ENCODE measurements around the gene KRT86.
"Not testable (repeated sequence)": the region's sequence is repeated elsewhere in the genome, so short reads cannot be mapped to it uniquely, and the experiment has no call there.

The KRT86 gene

GRCh38 chr12:52290483-52291134 lies 16.2 kb downstream of the KRT86 start:
- DNase-seq (ENCODE audit: low read depth in 4 of 4, low spot score in 1 of 4) = not testable (repeated sequence)

GRCh38 chr12:52291267-52291935 lies 17.0 kb downstream of the KRT86 start, which contains the start of gene KRT81:
Gene KRT81, minus strand, starts transcription at chr12:52291534. Its CDS starts 69 bp downstream, at chr12:52291465.
- no peak for DNase-seq (ENCODE audit: low read depth in 4 of 4, low spot score in 1 of 4)

DNA sequence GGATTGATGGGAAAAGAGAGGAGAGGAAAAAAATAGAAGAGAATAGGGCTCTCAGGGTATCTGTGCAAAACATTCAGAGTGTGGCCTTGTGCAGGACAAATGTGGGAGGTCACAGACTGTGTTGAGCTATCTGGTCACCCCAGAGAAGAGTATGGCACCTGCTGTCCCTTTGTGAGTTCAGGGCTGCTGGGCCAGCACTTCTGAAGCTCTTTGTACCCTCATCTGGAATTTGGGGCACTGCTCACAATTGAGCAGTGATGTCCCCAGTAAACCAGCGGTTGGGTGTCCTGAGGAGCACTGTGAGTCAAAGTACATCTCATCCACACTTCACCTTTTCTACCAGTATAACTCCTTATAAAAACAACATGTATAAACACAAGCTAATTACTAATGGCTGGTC lies 19.5 kb downstream of the KRT86 start:
- DNase-seq (ENCODE audit: low read depth in 4 of 4, low spot score in 1 of 4) = no peak

DNA sequence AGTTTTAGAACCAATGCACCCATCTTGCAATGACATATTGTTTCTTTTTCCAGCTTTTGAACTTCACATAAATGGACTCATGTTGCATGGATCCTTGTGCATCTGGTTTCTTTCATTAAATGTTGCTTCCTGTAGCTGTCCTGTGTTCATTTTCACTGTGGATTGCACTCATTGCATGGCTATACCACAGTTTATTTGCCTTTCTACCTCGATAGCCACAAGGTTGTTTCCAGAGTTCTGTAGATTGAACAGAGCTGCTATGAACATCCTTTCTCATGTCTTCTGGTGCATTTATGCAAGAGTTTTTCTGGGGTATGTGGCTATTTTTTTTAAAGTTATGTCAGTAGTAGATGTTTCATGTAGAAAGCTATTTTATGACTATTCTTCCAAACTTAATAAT lies 20.4 kb downstream of the KRT86 start:
- no peak for DNase-seq (ENCODE audit: low read depth in 4 of 4, low spot score in 1 of 4)

GRCh38 chr12:52295663-52296062 lies 21.2 kb downstream of the KRT86 start:
- no peak for DNase-seq (ENCODE audit: low read depth in 4 of 4, low spot score in 1 of 4)

GRCh38 chr12:52296572-52297215 lies 22.2 kb downstream of the KRT86 start:
- DNase-seq (ENCODE audit: low read depth in 4 of 4, low spot score in 1 of 4) = no peak

DNA sequence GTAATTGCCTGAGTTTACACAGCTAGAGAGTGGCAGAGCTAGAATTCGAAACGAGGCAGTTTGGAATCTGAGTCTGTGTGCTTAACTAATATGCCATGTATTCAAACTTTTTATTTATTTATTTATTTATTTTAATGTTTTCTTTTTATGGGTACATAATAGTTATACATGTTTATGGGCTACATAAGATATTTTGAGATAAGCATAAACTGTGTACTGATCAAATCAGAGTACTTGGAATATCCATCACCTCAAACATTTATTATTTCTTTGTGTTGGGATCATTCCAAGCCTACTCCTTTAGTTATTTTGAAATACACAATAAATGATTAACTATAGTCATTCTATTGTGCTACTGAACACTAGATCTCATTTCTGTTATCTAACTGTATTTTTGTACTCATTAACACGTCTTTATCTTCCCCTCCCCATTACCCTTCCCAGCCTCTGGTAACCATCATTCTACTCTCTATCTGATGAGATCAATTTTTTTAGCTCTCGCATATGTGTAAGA lies 24.3 kb downstream of the KRT86 start:
- no peak for DNase-seq (ENCODE audit: low read depth in 4 of 4, low spot score in 1 of 4)

GRCh38 chr12:52300796-52301691 lies 26.6 kb downstream of the KRT86 start:
- DNase-seq (ENCODE audit: low read depth in 4 of 4, low spot score in 1 of 4) = no peak

- not testable (repeated sequence) for DNase-seq (ENCODE audit: low read depth in 4 of 4, low spot score in 1 of 4)
Measured at GRCh38 chr12:52301721-52302120, 27.3 kb downstream of the KRT86 start.

GRCh38 chr12:52302242-52302914 lies 27.9 kb downstream of the KRT86 start:
- not testable (repeated sequence) for DNase-seq (ENCODE audit: low read depth in 4 of 4, low spot score in 1 of 4)

DNA sequence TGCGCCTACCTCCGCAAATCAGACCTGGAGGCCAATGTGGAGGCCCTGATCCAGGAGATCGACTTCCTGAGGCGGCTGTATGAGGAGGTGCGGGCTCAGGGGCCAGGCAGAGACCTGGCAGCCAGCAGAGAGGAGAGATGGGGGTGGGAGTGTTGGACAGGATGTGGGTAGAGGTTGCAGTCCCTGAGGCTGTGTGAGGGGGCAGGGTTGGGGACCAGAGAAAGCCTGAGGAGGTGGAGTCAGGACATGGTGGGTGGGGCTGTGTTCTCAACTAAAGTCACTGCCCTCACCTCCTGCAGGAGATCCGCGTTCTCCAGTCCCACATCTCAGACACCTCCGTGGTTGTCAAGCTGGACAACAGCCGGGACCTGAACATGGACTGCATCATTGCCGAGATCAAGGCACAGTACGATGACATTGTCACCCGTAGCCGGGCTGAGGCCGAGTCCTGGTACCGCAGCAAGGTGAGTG lies 30.5 kb downstream of the KRT86 start:
- DNase-seq (ENCODE audit: low read depth in 4 of 4, low spot score in 1 of 4) = not testable (repeated sequence)

DNA sequence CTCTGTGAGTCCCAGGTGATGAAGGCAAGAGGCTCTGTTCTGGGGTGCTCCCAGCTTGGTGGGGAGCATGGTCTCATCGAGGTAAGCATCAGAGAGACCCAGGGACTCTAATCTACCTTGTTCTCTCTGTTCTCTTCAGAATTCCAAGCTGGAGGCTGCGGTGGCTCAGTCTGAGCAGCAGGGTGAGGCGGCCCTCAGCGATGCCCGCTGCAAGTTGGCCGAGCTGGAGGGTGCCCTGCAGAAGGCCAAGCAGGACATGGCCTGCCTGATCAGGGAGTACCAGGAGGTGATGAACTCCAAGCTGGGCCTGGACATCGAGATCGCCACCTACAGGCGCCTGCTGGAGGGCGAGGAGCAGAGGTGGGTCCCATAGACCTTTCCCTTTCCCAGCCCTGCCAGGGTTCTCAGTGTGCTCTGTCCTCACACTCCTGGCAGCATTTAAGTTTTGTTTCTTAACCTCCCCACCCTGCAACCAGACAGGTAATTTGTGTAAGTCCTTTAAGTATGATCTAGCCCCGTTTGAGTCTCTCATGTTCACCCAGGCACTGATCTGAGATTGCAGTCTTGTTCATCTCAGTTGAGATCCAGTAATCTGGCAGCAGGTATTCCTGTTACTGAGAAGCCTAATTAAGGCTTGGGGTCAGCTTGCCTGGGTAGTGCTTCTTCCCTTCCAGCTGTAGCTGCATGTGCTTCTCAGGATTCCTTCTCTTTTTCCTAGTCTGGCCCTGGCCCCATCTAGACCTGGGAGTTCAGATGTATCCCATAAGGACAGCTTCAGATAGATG lies 31.7 kb downstream of the KRT86 start:
- no peak for DNase-seq (ENCODE audit: low read depth in 4 of 4, low spot score in 1 of 4)

DNA sequence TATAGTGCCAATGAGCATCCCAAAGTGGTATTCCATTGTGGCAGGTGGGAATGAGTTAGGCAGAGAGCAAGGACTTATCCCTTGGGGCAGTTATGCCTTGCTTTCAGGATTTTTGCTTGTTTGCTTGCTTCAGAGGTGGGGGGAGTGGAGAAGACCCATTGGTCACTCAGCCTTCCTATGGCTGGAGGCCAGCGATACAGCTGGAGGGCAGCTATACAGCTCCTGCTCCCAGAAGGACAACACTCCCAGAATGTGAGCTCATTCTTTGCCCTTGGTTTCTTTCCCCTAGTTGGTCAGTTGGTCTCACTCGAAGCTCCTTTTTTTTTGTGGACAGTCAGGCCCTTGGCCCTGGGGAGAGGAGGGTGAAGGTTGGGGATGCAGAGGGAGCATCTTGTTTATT lies 32.3 kb downstream of the KRT86 start:
- DNase-seq (ENCODE audit: low read depth in 4 of 4, low spot score in 1 of 4) = no peak

DNA sequence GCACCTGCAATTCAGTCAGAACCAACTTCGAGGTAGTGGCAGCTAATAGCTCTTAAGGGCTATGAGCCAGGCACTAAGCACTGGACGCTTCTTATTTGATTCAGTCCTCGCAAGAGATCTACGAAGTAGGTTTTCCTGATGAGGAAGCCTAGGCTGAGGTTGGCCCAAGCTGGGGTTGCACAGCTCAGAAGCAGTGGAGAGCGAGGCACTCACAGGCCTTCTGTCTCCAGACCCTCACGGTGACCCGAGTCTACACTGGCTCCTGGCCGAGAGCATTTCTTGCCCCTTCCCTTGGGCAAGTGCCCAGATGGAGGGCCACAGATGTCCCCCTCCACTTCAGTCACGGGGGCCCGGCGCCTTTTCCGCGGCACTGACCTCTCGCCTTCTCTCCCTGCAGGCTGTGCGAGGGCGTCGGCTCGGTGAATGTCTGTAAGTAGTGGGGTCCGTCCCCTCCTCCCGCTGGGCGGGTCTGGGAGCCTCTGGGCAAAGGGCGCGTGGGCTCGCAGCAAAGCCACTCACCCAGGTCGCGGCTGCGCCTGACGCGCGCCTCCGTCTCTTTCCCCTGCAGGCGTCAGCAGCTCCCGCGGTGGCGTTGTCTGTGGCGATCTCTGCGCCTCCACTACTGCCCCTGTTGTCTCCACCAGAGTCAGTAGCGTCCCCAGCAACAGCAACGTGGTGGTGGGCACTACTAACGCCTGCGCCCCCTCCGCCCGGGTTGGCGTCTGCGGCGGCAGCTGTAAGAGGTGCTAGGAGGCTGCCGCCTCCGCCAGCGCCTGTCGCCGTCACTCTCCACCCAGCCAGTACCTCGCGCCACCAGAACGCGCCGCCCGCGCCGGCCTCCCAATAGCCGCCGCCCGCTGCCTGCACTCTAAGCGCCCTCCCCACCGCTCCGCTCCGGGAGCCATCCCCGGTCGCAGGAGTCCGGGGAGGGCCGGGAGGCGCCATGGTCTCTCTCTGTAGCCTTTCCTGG lies 33.7 kb downstream of the KRT86 start:
- peak in 2 of 4 experiments; percentile 20 to 27 for DNase-seq (ENCODE audit: low read depth in 4 of 4, low spot score in 1 of 4)

DNA sequence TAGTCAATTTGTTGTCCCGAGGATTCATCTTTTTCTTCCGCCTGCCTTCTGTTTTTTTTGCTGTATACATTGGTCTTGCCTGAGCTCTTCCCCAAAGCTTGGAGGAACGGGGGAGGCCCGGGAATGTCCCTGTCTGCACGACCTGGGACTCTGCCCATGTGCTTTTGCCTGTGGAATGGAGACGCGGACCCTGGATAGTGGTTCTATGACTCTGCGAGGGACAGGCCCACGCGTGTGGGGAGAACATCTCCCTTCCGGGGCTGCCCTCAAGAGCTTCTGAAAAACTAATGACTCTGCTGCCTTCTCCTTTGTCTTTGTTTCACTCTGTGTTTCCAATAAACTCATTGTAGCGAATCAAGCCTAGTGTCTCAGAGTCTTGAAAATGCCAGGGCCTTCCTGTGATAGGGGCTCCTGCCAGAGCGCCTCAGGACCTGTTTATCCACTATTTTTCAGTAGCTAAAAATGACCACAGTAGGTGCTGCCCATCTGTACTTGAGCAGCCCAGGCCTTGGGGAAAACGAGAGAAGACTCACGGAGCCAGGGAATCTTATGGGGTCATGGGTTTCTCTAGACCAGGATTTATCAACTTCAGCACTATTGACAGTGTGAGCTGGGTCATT lies 34.5 kb downstream of the KRT86 start:
- DNase-seq (ENCODE audit: low read depth in 4 of 4, low spot score in 1 of 4) = no peak

DNA sequence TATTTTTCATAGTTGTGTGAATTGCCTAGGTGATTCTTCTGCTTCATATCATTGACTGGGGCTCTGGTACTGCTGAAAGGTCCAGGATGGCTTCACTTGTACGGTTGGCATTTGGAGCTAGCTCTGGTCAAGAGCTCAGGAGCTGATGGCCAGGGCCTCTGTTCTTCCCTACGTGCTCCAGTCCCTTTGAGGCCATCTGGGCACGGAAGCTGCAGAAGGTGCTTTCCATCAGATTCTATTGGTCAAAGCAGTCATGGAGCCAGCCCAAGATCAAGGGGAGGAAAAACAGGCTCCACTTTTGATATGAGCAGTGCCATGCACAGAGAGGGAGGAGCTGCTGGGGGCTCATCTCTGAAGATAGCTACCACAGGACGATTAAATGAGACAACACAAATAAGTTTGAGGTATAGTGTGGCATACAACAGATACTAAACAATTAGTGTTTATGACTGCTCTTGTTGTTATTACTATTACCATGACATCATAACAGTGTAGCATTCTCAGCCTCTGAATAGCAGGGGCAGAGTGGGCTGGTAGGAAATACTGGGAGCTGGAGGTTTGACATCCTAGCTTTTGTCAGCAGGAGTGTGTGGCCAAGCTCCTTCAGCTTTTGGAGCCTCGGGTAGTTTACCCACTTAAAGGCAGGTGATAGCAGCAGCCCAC lies 36.3 kb downstream of the KRT86 start:
- no peak for DNase-seq (ENCODE audit: low read depth in 4 of 4, low spot score in 1 of 4)

- no peak for DNase-seq (ENCODE audit: low read depth in 4 of 4, low spot score in 1 of 4)
Measured at GRCh38 chr12:52311285-52311648, 36.8 kb downstream of the KRT86 start.

GRCh38 chr12:52312086-52312485 lies 37.6 kb downstream of the KRT86 start:
- no peak for DNase-seq (ENCODE audit: low read depth in 4 of 4, low spot score in 1 of 4)
